Measurements from ENCODE around the gene NDP. TPM values are rescaled to one million over a fixed set of nuclear protein-coding genes. Genes with fewer than 3 reads are reported as not detected.

NDP gene
- total RNA-seq, 1 donor from 2014 or later, result 3.7 TPM

GRCh38 chrX:43910012-43910411, 63.2 kb downstream of the NDP start:
- TF ChIP-seq CTCF (IDR thresholded peaks at IDR 0.05) (no peak), POLR2A (IDR thresholded peaks at IDR 0.05) (no peak), POLR2AphosphoS5 (IDR thresholded peaks at IDR 0.05; ENCODE audit: insufficient read depth in 1 of 2, low read depth in 1 of 2) (no peak)
- H3K4me1 ChIP-seq, result no peaks in the 10 kb centered on the region
- no peak overlapping the region for H3K27ac ChIP-seq
- no peak overlapping the region for H3K4me3 ChIP-seq
- H3K9me3 ChIP-seq, result no peaks in the 10 kb centered on the region
- no peaks in the 10 kb centered on the region for H3K36me3 ChIP-seq
- intact Hi-C loops (cut with DNase I), result no loop called here
- no peaks in the 10 kb centered on the region for H3K27me3 ChIP-seq
- no peak for DNase-seq (ENCODE audit: extremely low spot score in 2 of 2)

GRCh38 chrX:43909141-43909540, 64.0 kb downstream of the NDP start:
- H3K27me3 ChIP-seq, result no peaks in the 10 kb centered on the region
- no peak for TF ChIP-seq CTCF (IDR thresholded peaks at IDR 0.05)
- TF ChIP-seq POLR2AphosphoS5 (IDR thresholded peaks at IDR 0.05; ENCODE audit: insufficient read depth in 1 of 2, low read depth in 1 of 2), result no peak
- TF ChIP-seq POLR2A (IDR thresholded peaks at IDR 0.05), result no peak
- H3K4me3 ChIP-seq, result no peak overlapping the region
- no peaks in the 10 kb centered on the region for H3K4me1 ChIP-seq
- no peak overlapping the region for H3K27ac ChIP-seq
- DNase-seq (ENCODE audit: extremely low spot score in 2 of 2), result no peak
- intact Hi-C loops (cut with DNase I), result no loop called here
- H3K9me3 ChIP-seq, result no peaks in the 10 kb centered on the region
- H3K36me3 ChIP-seq, result no peaks in the 10 kb centered on the region

- intact Hi-C loops (cut with DNase I), result no loop called here
- TF ChIP-seq POLR2A (IDR thresholded peaks at IDR 0.05) (no peak), POLR2AphosphoS5 (IDR thresholded peaks at IDR 0.05; ENCODE audit: insufficient read depth in 1 of 2, low read depth in 1 of 2) (no peak), CTCF (IDR thresholded peaks at IDR 0.05) (no peak)
- Histone ChIP-seq H3K36me3 (no peaks in the 10 kb centered on the region), H3K27ac (no peak overlapping the region), H3K4me1 (no peaks in the 10 kb centered on the region), H3K9me3 (no peaks in the 10 kb centered on the region), H3K27me3 (no peaks in the 10 kb centered on the region), H3K4me3 (no peak overlapping the region)
- DNase-seq (ENCODE audit: extremely low spot score in 2 of 2), result no peak
These were observed 73.0 kb downstream of the NDP start for GRCh38 chrX:43899878-43900815.

Other genes starting within 250 kb of the NDP start
- gene MAOB, start 90.9 kb downstream of the NDP start, total RNA-seq, result 13.8 TPM